Iris pigment epithelial cell (primary cell): ENCODE data around the gene RBMY1F.
"Not testable (repeated sequence)": the region's sequence is repeated elsewhere in the genome, so short reads cannot be mapped to it uniquely, and the experiment has no call there.

Experiments used
- DNase-seq: peaks from one replicate; pipeline ENCODE4 v3.0.0-alpha.2; 2011; ENCODE audit warnings: low read depth

Gene RBMY1F

DNA sequence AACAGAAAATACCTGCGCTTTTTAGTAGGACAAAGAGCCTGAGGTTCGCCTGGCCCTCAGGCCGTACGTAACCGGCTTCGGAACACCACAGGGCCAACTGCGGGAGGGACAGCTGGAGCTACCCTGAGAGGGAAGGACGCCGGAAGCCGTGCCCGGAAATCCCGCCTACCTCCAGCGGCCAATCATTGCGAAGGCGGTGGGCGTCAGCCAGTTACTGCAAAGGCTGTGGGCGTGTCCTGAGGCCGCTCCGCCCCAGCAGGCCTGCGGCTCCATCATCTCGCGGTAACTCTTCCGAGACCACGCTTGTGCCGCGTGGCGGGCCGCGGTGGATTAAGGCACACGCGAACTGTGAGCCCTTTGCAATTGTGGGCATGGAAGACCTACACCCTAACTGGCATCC is at the start of gene RBMY1F:
Gene RBMY1F, minus strand, starts transcription at position 101 of the 400 bp plus-strand sequence. CDS start 1,954 bp downstream, outside the sequence.
- not testable (repeated sequence) for DNase-seq

DNA sequence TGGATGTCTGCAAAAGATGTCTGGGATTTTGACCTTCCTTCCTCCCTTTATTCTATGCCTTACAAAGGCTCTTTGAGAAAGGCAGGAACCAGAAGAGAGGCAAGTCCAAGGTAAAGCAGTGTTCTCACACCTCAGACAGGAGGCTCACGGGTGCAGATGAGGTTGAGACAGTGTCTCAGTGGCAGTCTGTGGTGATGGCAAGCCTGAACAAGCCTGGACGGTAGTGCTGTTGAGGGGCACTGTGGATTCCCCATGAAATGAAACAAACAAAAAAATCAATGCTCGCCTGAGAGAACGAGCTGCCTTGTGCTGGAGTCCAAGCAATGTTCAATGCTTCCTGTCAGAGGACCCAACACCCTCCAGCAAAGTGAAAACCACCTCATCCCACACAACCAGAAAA is 31.6 kb downstream of the RBMY1F start:
- DNase-seq = not testable (repeated sequence)

DNA sequence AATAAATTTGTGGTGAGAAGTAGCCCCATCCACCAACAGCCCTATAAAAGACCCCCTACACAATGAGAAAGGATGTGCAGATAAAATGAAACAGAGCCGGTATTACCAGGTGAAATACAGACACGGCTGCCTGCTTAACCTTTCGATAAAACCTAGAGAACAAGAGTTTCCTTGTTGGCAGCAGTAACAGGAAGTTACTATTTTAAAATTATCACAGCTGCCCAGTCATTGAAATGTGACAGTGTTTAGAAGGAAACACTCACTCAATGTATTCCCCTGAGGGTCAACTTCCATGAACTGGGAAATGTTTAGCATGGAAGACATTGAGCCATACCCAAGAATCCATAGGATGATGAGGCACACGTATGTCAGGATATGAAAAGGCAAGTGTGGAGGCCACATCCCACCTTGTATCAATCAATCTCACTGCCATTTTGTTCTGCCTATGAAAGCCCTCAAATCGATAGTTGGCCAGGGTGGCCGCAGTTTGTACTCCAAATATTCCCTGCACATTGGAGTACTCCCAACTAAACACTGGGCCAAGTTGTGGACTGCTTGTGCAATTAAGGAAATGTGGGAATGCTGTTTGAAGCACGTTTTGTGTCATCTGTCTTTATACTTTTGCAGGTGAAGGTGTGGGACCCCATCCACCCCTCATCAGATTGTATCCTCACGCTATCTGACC is 41.6 kb downstream of the RBMY1F start:
- DNase-seq = not testable (repeated sequence)

GRCh38 chrY:22134719-22135118 is 48.0 kb downstream of the RBMY1F start:
- DNase-seq = not testable (repeated sequence)

- not testable (repeated sequence) for DNase-seq
These were observed 52.2 kb downstream of the RBMY1F start for GRCh38 chrY:22130494-22130893.
